ENCODE measurements around the gene TEX44. TPM values are rescaled to one million over a fixed set of nuclear protein-coding genes. Genes with fewer than 3 reads are reported as not detected.

TEX44 gene
- total RNA-seq, 4 donors from 2014 or later: not detected

- TF ChIP-seq POLR2A (IDR thresholded peaks at IDR 0.05) (no peak), CTCF (IDR thresholded peaks at IDR 0.05) (peak; percentile 53 to 85 (median 82))
- DNase-seq: peak; percentile 85 to 95 (median 88)
- Histone ChIP-seq H3K27ac (peak overlapping the region in 1 of 4 donors; percentile 31), H3K27me3 (no peaks in the 10 kb centered on the region), H3K4me1 (peaks cover 0 to 22% (median 7%) of the 10 kb centered on the region in 4 donors), H3K4me3 (no peak overlapping the region), H3K9me3 (no peaks in the 10 kb centered on the region), H3K36me3 (no peaks in the 10 kb centered on the region)
These were observed 8.9 kb downstream of the TEX44 start for GRCh38 chr2:231601356-231602229.

GRCh38 chr2:231602859-231603467 lies 10.3 kb downstream of the TEX44 start:
- Histone ChIP-seq H3K4me3 (no peak overlapping the region), H3K27ac (peak overlapping the region; percentile 75 to 97 (median 92)), H3K4me1 (peaks cover 0 to 22% (median 7%) of the 10 kb centered on the region in 4 donors), H3K27me3 (no peaks in the 10 kb centered on the region), H3K36me3 (no peaks in the 10 kb centered on the region), H3K9me3 (no peaks in the 10 kb centered on the region)
- TF ChIP-seq CTCF (IDR thresholded peaks at IDR 0.05) (no peak), POLR2A (IDR thresholded peaks at IDR 0.05) (no peak)
- DNase-seq: no peak

- DNase-seq: peak in 2 of 3 donors; percentile 29 to 69
- Histone ChIP-seq H3K27me3 (no peaks in the 10 kb centered on the region), H3K27ac (peak overlapping the region; percentile 75 to 97 (median 92)), H3K4me1 (peaks cover 0 to 22% (median 7%) of the 10 kb centered on the region in 4 donors), H3K9me3 (no peaks in the 10 kb centered on the region), H3K36me3 (no peaks in the 10 kb centered on the region), H3K4me3 (peak overlapping the region; percentile 38 to 71 (median 51))
- TF ChIP-seq CTCF (IDR thresholded peaks at IDR 0.05): no peak
- TF ChIP-seq POLR2A (IDR thresholded peaks at IDR 0.05): peak; percentile 47 to 63
These were observed 11.5 kb downstream of the TEX44 start for GRCh38 chr2:231604101-231604684.

GRCh38 chr2:231604685-231605606 lies 12.3 kb downstream of the TEX44 start:
- H3K4me1 ChIP-seq: peaks cover 0 to 22% (median 7%) of the 10 kb centered on the region in 4 donors
- TF ChIP-seq CTCF (IDR thresholded peaks at IDR 0.05): no peak
- TF ChIP-seq POLR2A (IDR thresholded peaks at IDR 0.05): no peak

More at GRCh38 chr2:231604685-231605606, 12.3 kb downstream of the TEX44 start:
- H3K4me3 ChIP-seq: peak overlapping the region; percentile 38 to 71 (median 51)
- H3K27ac ChIP-seq: peak overlapping the region; percentile 75 to 97 (median 92)
- peak; percentile 99 to 100 (median 100) for DNase-seq
- H3K9me3 ChIP-seq: no peaks in the 10 kb centered on the region
- H3K27me3 ChIP-seq: no peaks in the 10 kb centered on the region
- no peaks in the 10 kb centered on the region for H3K36me3 ChIP-seq
